AG04449 (cell line): ENCODE measurements around the gene CCNB1.
A peak's percentile ranks its signal among the peaks of the same experiment; 100 is the strongest.

Source experiments
- CTCF ChIA-PET: fragments of 350-600 bp; formaldehyde crosslinking; extraction: SDS; loops from one replicate; lab custom pipeline; 2021; ENCODE audit warnings: antibody characterized with exemption; lab: Yijun Ruan, JAX
- POLR2A ChIA-PET: fragments of 400-600, 350-600 bp; formaldehyde crosslinking; extraction: SDS; loops from one replicate; lab custom pipeline; 2020; ENCODE audit warnings: antibody characterized with exemption, inconsistent platforms; lab: Yijun Ruan, JAX
- DNase-seq: peaks from one replicate; pipeline ENCODE4 v3.0.0-alpha.2; 2010; ENCODE audit warnings: low read depth, low spot score
- H3K4me3 ChIP-seq: 2 replicates; pipeline ENCODE4 v1.5.1; 2011; ENCODE audit warnings: low read depth, mild to moderate bottlenecking, control low read depth, low read length
- TF ChIP-seq, protein P1 (sequence below): IDR thresholded peaks from one replicate; pipeline ENCODE4 v1.5.1; 2011; ENCODE audit warnings: mild to moderate bottlenecking, moderate library complexity, low read length, control low read depth, inconsistent platforms; ENCODE audit not compliant: insufficient read depth; ENCODE audit errors: missing control alignments

The CCNB1 gene

DNA sequence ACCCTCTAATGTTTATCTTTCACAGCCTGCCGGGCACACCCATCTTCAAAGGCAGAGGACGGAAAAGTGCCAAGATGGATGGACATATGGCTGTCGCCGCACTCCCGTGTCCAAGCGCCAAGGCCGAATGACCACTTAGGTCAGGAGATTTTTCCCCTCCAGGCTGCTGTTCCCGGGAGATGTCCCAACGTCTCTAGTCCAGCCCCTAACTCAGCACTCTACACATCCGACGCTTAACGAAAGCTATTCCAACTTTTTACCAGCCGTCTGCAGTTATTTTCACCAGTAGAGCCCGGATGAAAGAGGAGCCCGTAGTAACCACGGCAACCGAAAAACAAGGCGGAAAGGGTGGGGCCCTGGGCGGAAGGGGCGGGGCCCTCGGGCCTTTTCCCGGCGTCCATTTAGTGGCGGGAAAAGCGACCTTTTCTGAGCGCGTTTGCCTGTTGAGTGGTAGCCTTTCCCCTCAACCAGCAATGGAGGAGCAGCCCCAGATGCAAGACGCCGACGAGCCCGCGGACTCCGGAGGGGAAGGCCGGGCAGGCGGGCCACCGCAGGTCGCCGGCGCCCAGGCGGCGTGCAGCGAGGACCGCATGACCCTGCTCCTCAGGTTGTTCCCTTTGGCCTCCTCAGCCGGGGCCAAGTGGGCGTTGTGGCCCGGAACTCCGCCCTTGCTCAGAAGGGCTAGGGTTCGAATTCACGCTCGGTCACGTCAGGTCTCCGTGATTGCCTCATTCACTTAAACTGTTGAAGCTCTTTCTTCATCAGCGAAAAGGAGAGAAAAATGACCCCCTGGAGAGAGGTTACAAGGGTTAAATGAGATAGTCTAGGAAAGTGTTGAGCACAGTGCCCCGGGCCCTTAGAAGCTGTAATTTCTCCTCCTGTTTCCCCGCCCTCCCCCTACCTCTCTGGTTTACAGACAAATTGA is 22.5 kb downstream of the CCNB1 start, which contains the start of gene CENPH:
Gene CENPH (plus strand): TSS at position 422 of the 925 bp plus-strand sequence. CDS start 52 bp downstream, at position 474.
- DNase-seq, result peak; percentile 31
- CTCF ChIA-PET, result interaction anchor here (1.1 to 1.7 kb wide), 2 partner anchors 16 to 96 kb away, joined by 3 to 4 read pairs; partner anchors contain the start of gene SLC30A5

DNA sequence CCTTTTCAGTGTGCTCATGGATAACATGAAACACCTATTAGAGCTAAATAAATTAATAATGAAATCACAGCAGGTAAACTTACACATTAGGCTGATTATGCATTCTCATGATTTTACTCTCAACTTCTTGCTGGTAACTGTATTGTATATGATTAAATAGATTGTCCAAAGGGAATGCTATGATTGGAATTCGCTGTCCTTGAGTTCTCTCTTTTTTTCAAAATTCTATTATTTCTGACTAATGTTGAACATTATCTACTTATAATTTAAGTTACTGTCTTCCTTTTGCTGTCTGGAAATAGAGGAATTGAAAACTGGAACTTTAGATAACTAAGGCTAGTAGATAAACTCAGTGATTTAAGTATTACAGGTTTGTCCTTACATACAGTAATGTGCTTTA is 35.5 kb downstream of the CCNB1 start:
- TF ChIP-seq, protein P1, sequence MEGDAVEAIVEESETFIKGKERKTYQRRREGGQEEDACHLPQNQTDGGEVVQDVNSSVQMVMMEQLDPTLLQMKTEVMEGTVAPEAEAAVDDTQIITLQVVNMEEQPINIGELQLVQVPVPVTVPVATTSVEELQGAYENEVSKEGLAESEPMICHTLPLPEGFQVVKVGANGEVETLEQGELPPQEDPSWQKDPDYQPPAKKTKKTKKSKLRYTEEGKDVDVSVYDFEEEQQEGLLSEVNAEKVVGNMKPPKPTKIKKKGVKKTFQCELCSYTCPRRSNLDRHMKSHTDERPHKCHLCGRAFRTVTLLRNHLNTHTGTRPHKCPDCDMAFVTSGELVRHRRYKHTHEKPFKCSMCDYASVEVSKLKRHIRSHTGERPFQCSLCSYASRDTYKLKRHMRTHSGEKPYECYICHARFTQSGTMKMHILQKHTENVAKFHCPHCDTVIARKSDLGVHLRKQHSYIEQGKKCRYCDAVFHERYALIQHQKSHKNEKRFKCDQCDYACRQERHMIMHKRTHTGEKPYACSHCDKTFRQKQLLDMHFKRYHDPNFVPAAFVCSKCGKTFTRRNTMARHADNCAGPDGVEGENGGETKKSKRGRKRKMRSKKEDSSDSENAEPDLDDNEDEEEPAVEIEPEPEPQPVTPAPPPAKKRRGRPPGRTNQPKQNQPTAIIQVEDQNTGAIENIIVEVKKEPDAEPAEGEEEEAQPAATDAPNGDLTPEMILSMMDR, result no peak
- H3K4me3 ChIP-seq, result no peak overlapping the region
- CTCF ChIA-PET, result no interaction called here
- DNase-seq, result no peak
- POLR2A ChIA-PET, result no interaction called here

More for the DNA sequence above, 22.5 kb downstream of the CCNB1 start, which contains the start of gene CENPH:
- POLR2A ChIA-PET, result interaction anchor here (1.1 to 1.7 kb wide), 4 partner anchors 9 to 145 kb away, joined by 3 to 4 read pairs (median 4); partner anchors contain the start of gene CCNB1
- H3K4me3 ChIP-seq, result peak within 1 kb of the TSS; percentile 78
- TF ChIP-seq, protein P1, result no peak

DNA sequence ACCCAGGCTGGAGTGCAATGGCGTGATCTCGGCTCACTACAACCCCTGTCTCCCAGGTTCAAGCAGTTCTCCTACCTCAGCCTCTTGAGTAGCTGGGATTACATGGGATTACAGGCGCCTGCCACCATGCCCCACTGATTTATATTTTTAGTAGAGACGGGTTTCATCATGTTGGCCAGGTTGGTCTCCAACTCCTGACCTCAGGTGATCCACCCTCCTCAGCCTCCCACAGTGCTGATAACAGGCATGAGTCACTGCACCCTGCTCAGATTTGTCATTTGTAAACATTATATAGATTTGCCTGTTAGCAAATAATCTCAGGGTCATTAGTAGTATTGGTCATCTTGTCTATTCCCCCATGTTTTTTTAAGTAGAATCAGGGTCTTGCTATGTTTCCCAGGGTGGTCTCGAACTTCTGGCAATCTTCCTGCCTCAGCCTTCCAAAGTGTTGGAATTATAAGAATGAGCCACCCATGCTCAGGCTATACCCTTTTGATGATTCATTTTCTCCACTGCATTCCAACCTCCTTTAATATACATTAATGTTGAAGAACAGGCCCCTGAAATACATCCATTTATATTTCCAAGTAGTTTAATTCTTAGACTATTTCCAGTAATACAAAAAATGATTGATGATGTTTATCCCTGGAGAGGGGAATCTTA is 39.7 kb downstream of the CCNB1 start:
- DNase-seq, result no peak
- CTCF ChIA-PET, result no interaction called here
- POLR2A ChIA-PET, result no interaction called here
- TF ChIP-seq, protein P1, result no peak
- H3K4me3 ChIP-seq, result no peak overlapping the region

DNA sequence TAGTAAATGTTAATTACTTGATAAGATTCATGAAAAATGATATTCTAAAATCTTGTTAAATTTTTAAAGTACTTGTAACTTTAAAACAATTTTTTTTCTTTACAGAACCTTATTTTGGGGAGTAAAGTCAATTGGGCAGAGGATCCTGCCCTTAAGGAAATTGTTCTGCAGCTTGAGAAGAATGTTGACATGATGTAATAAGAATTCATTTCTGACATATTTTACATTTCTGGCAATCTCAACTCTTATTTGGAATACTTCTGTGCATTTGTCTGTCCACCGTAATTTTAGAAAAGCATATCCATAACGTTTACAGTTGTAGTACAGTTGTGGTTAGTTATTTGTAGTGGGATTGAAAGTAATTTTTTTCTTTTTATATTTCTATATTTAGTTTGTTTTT is 42.7 kb downstream of the CCNB1 start:
- TF ChIP-seq, protein P1, result no peak
- ChIA-PET CTCF (no interaction called here), POLR2A (no interaction called here)
- H3K4me3 ChIP-seq, result no peak overlapping the region
- no peak for DNase-seq

DNA sequence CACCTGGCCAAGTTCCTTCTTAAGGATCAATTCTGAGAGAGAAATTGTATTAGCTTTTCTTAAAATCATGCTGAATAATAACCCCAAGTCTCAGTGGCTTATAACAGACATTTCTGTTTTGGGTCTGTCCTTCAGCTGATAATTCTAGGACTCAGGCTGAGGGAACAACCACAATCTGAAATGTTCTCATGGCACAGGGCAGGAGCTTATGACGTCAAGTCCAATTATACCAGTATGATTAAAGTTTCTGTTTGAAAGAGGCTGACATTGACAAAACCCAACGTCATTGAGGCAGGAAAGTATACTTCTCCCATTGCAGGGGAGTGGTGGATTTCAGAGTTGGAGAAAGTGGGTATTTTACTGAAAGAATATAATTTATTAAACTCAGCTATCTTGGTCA is 44.2 kb downstream of the CCNB1 start:
- CTCF ChIA-PET, result interaction anchor here (0.6 kb wide), 1 partner anchor 18 kb away, joined by 3 read pairs; no protein-coding TSS in a partner anchor
- DNase-seq, result no peak
- no peak overlapping the region for H3K4me3 ChIP-seq
- TF ChIP-seq, protein P1, result no peak
- POLR2A ChIA-PET, result no interaction called here

DNA sequence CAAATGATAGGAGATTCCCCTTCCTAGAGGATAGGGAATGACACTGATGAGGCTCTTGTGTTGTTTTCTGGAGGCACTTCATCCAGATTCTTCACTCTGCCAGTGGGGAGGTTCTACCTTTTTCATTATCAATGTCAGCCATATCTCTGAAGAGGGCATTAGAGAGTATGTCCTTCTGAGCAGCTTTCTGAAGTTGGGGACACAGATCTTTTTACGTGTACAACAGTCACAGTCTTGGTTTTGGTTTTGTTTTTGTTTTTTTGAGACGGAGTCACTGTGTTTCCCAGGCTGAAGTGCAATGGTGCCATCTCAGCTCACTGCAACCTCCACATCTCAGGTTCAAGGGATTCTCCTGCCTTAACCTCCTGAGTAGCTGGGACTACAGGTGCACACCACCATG is 45.1 kb downstream of the CCNB1 start:
- POLR2A ChIA-PET, result no interaction called here
- TF ChIP-seq, protein P1, result no peak
- CTCF ChIA-PET, result no interaction called here
- no peak for DNase-seq
- no peak overlapping the region for H3K4me3 ChIP-seq
